ENCODE measurements around the gene ARMH3. TPM values are rescaled to one million over a fixed set of nuclear protein-coding genes. Genes with fewer than 3 reads are reported as not detected.
A peak's percentile ranks its signal among the peaks of the same experiment; 100 is the strongest.
"Not testable (repeated sequence)": the region's sequence is repeated elsewhere in the genome, so short reads cannot be mapped to it uniquely, and the experiment has no call there.

The ARMH3 gene
- total RNA-seq, 1 experiment from 2014 or later, result 4.6 TPM

GRCh38 chr10:101987136-101987535 is 68.8 kb downstream of the ARMH3 start:
- no peak for DNase-seq (ENCODE audit: low read depth)

GRCh38 chr10:101986624-101986971 is 69.4 kb downstream of the ARMH3 start:
- peak; percentile 4 for DNase-seq (ENCODE audit: low read depth)

GRCh38 chr10:101980677-101981076 is 75.3 kb downstream of the ARMH3 start:
- DNase-seq (ENCODE audit: low read depth), result not testable (repeated sequence)

- no peak for DNase-seq (ENCODE audit: low read depth)
Measured at GRCh38 chr10:101974091-101974971, 81.6 kb downstream of the ARMH3 start.

GRCh38 chr10:101972761-101973160 is 83.2 kb downstream of the ARMH3 start:
- no peak for DNase-seq (ENCODE audit: low read depth)

GRCh38 chr10:101969412-101969922 is 86.5 kb downstream of the ARMH3 start:
- DNase-seq (ENCODE audit: low read depth), result no peak

- no peak for DNase-seq (ENCODE audit: low read depth)
Measured at GRCh38 chr10:101968940-101969321, 87.0 kb downstream of the ARMH3 start.

GRCh38 chr10:101968286-101968939 is 87.6 kb downstream of the ARMH3 start:
- DNase-seq (ENCODE audit: low read depth), result no peak

- no peak for DNase-seq (ENCODE audit: low read depth)
Measured at GRCh38 chr10:101967713-101968112, 88.3 kb downstream of the ARMH3 start.

GRCh38 chr10:101967119-101967518 is 88.9 kb downstream of the ARMH3 start:
- no peak for DNase-seq (ENCODE audit: low read depth)

GRCh38 chr10:101965075-101965765 is 90.8 kb downstream of the ARMH3 start:
- no peak for DNase-seq (ENCODE audit: low read depth)

- peak; percentile 4 for DNase-seq (ENCODE audit: low read depth)
Measured at GRCh38 chr10:101961591-101962498, 94.1 kb downstream of the ARMH3 start.

- no peak for DNase-seq (ENCODE audit: low read depth)
Measured at GRCh38 chr10:101960879-101961395, 95.0 kb downstream of the ARMH3 start.

GRCh38 chr10:101959346-101959916 is 96.5 kb downstream of the ARMH3 start:
- DNase-seq (ENCODE audit: low read depth), result no peak

- DNase-seq (ENCODE audit: low read depth), result no peak
Measured at GRCh38 chr10:101958691-101959090, 97.3 kb downstream of the ARMH3 start.

- DNase-seq (ENCODE audit: low read depth), result no peak
Measured at GRCh38 chr10:101956898-101957297, 99.1 kb downstream of the ARMH3 start.

- DNase-seq (ENCODE audit: low read depth), result no peak
Measured at GRCh38 chr10:101956117-101956516, 99.9 kb downstream of the ARMH3 start.

- no peak for DNase-seq (ENCODE audit: low read depth)
Measured at GRCh38 chr10:101952191-101952590, 103.8 kb downstream of the ARMH3 start.

GRCh38 chr10:101950213-101950612 is 105.8 kb downstream of the ARMH3 start:
- DNase-seq (ENCODE audit: low read depth), result no peak

- DNase-seq (ENCODE audit: low read depth), result peak; percentile 4
Measured at GRCh38 chr10:101941871-101942270, 114.1 kb downstream of the ARMH3 start.

- no peak for DNase-seq (ENCODE audit: low read depth)
Measured at GRCh38 chr10:101940916-101941315, 115.1 kb downstream of the ARMH3 start.

All from Daoy (cell line).